Mammary epithelial cell (primary cell): ENCODE measurements around the gene ZCCHC2.

Experiments
- EZH2 ChIP-seq: IDR thresholded peaks from 2 replicates; pipeline ENCODE4 v1.6.1; 2012; ENCODE audit warnings: low read length, inconsistent platforms, borderline replicate concordance
- TF ChIP-seq, protein P1 (sequence below), 2 donors: IDR thresholded peaks in 1 of 2; conservative IDR thresholded peaks in 1 of 2; 2 replicates each; pipeline ENCODE4 v1.5.1; 2011 to 2012; ENCODE audit warnings: inconsistent platforms in 2 of 2, low read length in 2 of 2, mild to moderate bottlenecking in 2 of 2, control low read depth in 1 of 2, low read depth in 1 of 2; ENCODE audit not compliant: insufficient read depth in 1 of 2; ENCODE audit errors: extremely low read depth in 1 of 2

DNA sequence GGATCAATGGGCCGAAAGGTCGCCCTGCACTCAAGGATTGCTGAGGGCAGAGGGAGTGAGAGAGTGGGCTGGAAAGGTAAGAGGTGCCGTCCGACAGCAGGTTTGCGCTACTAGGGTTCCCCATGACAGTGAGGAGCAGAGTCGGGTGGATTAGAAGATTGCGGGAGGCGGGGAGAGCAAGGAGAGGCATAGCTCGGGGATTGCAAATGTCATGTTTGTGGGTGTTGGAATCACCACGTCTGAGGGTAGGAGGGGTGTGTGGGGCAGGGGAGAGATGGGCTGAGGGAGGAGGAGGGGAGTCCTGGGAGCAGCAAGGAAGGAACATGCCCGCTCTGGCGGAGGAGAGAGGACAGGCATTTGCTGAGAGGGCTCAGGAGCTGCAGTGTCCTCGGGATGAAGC is 81.2 kb downstream of the ZCCHC2 start:
- TF ChIP-seq, protein P1, sequence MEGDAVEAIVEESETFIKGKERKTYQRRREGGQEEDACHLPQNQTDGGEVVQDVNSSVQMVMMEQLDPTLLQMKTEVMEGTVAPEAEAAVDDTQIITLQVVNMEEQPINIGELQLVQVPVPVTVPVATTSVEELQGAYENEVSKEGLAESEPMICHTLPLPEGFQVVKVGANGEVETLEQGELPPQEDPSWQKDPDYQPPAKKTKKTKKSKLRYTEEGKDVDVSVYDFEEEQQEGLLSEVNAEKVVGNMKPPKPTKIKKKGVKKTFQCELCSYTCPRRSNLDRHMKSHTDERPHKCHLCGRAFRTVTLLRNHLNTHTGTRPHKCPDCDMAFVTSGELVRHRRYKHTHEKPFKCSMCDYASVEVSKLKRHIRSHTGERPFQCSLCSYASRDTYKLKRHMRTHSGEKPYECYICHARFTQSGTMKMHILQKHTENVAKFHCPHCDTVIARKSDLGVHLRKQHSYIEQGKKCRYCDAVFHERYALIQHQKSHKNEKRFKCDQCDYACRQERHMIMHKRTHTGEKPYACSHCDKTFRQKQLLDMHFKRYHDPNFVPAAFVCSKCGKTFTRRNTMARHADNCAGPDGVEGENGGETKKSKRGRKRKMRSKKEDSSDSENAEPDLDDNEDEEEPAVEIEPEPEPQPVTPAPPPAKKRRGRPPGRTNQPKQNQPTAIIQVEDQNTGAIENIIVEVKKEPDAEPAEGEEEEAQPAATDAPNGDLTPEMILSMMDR (conservative IDR thresholded peaks at IDR 0.05 in 1 of 2, IDR thresholded peaks at IDR 0.05 in 1 of 2; ENCODE audit: extremely low read depth in 1 of 2, insufficient read depth in 1 of 2, low read depth in 1 of 2, low read length in 2 of 2) = no peak
- TF ChIP-seq EZH2 = no peak
